Fibroblast of mammary gland (primary cell): ENCODE measurements around the gene ADAP2.
"Not testable (repeated sequence)": the region's sequence is repeated elsewhere in the genome, so short reads cannot be mapped to it uniquely, and the experiment has no call there.

Experiments used
- DNase-seq: peaks from one replicate; pipeline ENCODE4 v3.0.0-alpha.2; 2010; ENCODE audit warnings: low read depth
- H3K4me3 ChIP-seq: 2 replicates; pipeline ENCODE4 v1.5.1; 2011; ENCODE audit warnings: low read depth, mild to moderate bottlenecking, low read length, moderate library complexity; ENCODE audit not compliant: control insufficient read depth
- TF ChIP-seq, protein P1 (sequence below): conservative IDR thresholded peaks from 2 replicates; pipeline ENCODE4 v1.5.1; 2011; ENCODE audit warnings: low read depth, low read length, inconsistent platforms; ENCODE audit not compliant: control insufficient read depth, insufficient read depth

ADAP2 gene

DNA sequence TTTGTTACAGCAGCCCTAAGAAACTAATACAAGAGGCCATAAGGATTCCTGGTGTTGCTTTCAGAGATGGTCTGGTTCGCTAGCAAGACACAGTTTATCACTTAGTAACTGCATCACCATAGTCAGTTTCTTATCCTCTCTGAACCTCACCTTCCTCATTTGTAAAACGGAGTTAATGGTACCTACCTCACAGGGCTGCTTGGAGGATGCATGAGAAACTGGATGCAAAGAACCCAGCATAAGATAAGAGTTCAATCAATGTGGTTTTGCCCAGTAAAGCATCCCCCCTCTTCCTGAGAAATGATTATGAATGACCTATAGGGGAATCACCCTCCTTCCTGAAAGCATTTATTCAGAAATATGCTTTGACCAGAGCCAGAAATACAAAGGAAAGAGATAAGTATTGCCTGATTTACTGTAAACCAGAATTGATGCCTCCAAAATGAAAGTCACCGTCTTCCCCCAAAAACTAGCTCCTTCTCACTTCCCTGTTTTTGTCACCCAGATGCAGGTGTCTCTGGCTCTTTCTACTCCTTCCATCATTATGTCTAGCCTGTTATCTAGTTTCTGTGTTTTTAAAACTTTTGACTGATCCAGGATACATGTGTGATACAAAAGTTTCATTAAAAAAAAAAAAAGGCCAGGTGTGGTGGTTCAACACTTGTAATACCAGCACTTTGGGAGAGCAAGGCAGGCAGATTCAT is 12.9 kb upstream of the ADAP2 start:
- TF ChIP-seq, protein P1, sequence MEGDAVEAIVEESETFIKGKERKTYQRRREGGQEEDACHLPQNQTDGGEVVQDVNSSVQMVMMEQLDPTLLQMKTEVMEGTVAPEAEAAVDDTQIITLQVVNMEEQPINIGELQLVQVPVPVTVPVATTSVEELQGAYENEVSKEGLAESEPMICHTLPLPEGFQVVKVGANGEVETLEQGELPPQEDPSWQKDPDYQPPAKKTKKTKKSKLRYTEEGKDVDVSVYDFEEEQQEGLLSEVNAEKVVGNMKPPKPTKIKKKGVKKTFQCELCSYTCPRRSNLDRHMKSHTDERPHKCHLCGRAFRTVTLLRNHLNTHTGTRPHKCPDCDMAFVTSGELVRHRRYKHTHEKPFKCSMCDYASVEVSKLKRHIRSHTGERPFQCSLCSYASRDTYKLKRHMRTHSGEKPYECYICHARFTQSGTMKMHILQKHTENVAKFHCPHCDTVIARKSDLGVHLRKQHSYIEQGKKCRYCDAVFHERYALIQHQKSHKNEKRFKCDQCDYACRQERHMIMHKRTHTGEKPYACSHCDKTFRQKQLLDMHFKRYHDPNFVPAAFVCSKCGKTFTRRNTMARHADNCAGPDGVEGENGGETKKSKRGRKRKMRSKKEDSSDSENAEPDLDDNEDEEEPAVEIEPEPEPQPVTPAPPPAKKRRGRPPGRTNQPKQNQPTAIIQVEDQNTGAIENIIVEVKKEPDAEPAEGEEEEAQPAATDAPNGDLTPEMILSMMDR = no peak
- H3K4me3 ChIP-seq = no peak overlapping the region
- no peak for DNase-seq

DNA sequence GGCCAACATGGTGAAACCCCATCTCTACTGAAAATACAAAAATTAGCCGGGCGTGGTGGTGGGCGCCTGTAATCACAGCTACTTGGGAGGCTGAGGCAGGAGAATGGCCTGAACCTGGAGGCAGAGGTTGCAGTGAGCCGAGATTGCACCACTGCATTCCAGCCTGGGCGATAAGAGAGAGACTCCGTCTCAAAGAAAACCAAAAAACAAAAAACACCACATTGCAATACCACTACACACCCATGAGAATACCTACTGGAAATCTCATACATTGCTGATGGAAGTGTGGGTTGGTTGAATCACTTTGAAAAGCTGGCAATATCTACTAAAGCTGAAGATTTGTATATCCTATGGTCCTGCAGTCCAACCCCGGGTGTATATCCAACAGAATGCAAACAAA is 11.6 kb upstream of the ADAP2 start:
- H3K4me3 ChIP-seq, DNase-seq: not testable (repeated sequence)

DNA sequence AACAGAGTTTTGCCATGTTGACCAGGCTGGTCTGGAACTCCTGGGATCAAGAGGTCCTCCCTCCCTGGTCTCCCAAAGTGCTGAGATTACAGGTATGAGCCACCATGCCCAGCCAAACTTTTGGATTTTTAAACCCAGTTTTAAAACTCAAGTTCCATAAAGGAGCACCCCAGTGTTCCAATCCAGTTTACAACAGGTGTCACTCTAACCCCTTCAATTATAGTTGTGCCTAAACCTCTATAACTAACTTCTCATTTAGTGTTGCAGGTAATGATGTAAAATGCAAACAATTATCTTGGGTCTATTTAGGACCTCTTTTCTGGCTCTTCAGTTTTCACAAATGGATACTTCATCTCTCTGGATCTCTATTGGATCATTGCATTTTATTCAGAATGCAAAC is 7.8 kb upstream of the ADAP2 start:
- TF ChIP-seq, protein P1 = no peak
- no peak for DNase-seq
- no peak overlapping the region for H3K4me3 ChIP-seq

DNA sequence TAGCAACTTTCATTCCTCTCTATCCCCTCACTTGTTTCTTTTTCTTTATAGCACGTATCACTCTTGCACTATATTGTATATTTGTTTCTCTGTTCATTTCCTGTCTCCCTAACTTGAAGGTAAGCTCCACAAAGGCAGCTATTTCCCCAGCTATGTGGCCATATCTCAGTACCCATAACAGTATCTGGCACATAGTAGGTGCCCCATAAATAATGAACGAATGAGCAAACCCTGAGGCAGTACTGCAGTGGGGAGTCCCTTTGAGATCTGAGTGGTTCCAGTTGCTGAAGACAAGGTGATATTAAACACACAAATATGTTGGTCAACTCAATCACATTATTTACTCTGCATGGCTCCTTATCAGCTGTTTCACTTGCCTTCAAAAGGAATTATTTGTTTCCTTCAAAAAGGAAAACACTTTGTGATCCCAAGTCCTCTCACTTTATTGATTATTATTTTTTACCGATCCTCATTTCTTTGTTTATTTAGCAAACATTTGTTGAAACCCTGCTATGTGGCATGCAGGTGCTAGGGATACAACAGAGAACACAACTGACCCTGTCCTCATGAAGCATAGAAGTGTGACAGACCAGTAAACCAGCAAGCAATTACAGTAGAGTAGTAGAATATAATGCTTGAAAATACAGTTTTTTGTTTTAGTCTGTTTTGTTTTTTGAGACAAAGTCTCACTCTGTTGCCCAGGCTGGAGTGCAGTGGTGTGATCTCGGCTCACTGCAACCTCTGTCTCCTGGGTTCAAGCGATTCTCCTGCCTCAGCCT is 5.7 kb upstream of the ADAP2 start:
- no peak for DNase-seq
- TF ChIP-seq, protein P1 = no peak
- no peak overlapping the region for H3K4me3 ChIP-seq

DNA sequence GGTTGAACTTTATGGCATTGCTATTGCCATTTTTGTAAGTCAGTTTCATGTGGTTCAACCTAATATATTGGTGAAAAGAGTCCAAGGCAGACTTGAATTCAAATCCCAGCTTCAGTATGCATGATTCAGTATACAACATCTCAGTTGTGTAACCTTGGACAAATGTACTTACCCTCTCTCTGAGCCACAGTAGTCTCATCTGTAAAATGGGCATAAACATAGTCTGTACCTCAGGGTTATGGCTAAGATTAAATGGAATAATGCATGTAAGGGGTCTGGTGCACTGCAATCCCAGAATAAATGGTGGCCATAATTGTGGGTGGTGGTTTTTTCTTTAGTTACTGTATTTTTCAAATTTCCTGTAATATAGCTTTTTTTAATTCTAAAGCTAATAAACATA is 4.7 kb upstream of the ADAP2 start:
- DNase-seq = no peak
- TF ChIP-seq, protein P1 = no peak
- H3K4me3 ChIP-seq = no peak overlapping the region

DNA sequence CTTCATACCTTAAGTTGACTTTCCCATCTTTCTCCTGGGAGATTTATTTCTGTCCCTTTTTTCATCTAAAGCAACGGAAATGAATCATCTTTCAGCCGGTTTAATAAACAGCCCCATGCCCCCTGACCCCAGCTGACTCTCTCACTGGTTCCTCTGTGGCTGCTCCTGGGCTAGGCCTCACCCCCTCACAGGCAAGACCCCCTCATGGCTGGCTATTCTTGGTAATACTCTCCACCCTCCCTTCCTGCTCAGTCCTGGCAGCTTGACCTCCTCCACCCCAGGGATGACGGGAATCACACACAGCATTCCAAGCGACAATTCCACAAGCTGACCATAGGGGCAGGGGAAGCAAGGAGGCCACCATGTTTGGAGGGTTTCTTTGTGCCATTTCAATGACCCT is 1.5 kb upstream of the ADAP2 start:
- H3K4me3 ChIP-seq = no peak overlapping the region
- TF ChIP-seq, protein P1 = no peak
- no peak for DNase-seq
